Colon (tissue), 2 donors: ENCODE results near the gene HLA-DMA.
A peak's percentile ranks its signal among the peaks of the same experiment; 100 is the strongest.

Source experiments
- FAIRE-seq: peaks from 2 replicates; lab custom pipeline; 2012; peaks lifted over from hg19 to GRCh38; lab: Jason Lieb, UNC
- donor health status: control.
- donor health status: control.

HLA-DMA gene

GRCh38 chr6:32932132-32932868 lies 20.6 kb downstream of the HLA-DMA start:
- no peak for FAIRE-seq

- no peak for FAIRE-seq
Measured at GRCh38 chr6:32931211-32931610, 21.7 kb downstream of the HLA-DMA start.

GRCh38 chr6:32922083-32922482 lies 30.8 kb downstream of the HLA-DMA start:
- FAIRE-seq: no peak

GRCh38 chr6:32920715-32921114 lies 32.2 kb downstream of the HLA-DMA start:
- peak; percentile 85 for FAIRE-seq

- FAIRE-seq: no peak
Measured at GRCh38 chr6:32912951-32913350, 39.9 kb downstream of the HLA-DMA start.

- no peak for FAIRE-seq
Measured at GRCh38 chr6:32908897-32909296, 44.0 kb downstream of the HLA-DMA start.

- no peak for FAIRE-seq
Measured at GRCh38 chr6:32906539-32906938, 46.4 kb downstream of the HLA-DMA start.

- no peak for FAIRE-seq
Measured at GRCh38 chr6:32905078-32905477, 47.8 kb downstream of the HLA-DMA start.

GRCh38 chr6:32903952-32904351 lies 48.9 kb downstream of the HLA-DMA start:
- FAIRE-seq: no peak
